NCI-H1436 treated with DMSO at 0.1 percent for 48 hours (cell line): ENCODE data around the gene FAM163A.
"Not testable (repeated sequence)": the region's sequence is repeated elsewhere in the genome, so short reads cannot be mapped to it uniquely, and the experiment has no call there.

ENCODE experiments used
- DNase-seq: peaks from one replicate; lab custom pipeline; 2025; lab: John Stamatoyannopoulos, UW

The FAM163A gene

DNA sequence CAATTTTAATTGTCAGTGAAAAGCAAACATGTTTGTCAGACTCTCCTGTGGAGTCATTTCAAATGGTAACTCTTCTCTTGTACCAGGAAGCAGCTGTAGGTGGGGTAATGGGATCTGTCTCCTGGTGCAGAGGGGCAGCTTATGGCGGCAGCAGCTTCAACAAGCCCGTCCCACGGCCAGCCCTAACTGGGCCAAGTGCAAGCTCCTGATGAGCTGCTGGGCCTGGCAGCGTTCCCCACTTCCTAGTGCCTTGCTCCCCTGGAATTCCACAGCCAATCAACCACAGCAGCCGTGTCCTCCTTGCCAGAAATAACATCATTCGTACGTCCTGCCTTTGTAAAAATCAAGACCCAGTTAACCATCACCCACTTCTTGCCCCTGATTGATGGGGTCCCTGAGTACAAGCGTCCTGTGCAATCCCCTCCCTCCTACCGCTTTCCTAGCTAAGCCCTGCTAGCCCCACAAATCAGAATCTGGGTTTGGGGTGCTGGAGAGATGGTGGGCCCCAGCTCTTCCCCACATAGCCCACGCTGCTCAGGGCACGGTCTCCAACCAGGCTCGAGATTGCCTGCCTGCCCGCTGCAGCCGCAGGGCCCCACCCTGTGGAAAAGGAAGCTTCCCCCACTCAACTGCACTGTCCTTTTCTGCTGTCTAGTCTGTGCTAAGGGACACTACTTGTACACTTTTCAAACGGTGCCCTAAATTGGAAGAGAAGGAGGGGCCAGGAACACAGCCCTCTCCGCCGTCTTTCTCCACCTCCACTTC is 73.3 kb downstream of the FAM163A start:
- DNase-seq, result no peak

DNA sequence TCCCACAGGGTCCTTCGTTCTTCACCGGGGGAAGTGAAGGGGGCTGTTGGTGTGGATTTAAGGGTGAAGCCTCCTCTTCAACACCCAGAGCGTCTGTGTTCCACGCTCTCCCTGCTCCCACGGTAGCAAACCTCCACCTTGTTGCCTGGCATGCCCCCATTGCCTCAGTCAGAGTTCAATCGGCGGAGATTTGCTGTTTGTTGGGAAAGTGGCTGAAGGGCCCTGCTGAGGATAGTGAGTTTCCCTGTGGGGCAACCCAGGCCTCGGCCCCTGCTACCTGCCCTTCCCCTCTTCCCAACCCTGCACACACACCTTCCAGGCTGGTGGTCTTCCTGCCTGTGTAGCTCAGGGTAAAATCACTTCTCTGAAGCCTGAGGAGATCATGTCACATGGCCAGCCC is 74.0 kb downstream of the FAM163A start:
- no peak for DNase-seq

DNA sequence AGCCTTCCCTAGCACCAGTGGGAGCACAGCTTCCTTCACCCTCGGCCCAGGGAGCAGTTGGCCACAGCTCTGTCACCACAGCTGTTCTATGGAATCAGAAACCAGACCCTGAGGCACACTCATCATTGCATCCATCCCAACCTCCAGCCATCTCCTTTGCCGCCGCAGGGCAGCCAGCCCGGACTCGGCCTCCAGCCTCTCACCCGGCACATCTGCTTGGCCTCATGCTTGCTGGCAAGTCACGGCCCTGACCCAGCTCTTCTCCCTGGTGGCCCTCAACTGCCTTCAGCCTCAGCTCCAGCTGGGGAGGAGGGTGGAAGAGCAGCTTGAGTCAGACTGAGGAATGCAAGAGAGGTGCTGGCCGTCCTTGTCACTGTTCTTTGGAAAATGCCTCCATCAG is 74.7 kb downstream of the FAM163A start:
- no peak for DNase-seq

DNA sequence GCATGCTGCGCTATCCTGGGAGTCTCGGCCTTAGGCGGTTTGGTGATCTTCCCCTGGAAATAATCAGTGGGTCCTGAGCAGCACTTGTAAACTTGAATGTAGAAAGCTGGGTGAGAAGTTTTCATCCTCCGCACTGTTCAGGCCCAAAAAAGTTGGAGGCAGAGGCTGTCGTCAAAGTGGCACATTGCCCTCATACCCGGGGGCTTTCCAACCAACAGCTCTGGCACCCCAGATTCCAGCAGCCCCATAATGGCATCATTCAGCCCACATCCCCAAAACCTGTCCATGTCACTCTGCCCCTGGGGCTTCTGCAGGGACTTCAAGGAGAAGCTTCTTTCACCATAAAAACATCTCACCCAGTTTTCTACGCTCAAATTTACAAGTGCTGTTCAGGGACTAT is 75.2 kb downstream of the FAM163A start:
- DNase-seq, result no peak

DNA sequence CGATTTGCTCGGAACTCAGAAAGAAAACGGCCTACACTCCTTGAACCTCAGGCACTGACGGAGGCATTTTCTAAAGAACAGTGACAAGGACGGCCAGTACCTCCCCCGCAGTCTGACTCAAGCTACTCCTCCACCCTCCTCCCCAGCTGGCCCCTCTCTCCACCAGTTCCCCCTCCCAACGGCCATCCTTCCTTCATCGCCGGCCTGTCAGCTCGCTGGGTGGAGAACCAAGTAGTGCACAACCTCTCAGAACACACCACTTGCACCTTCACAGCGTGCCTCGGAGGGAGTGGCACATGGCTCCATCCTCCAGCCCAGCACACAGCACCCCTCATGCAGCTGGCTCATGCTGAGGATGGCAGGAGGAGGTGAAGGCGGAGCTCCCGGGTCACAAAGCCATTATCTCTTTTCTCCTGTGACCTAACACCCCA is 75.7 kb downstream of the FAM163A start:
- DNase-seq, result no peak

DNA sequence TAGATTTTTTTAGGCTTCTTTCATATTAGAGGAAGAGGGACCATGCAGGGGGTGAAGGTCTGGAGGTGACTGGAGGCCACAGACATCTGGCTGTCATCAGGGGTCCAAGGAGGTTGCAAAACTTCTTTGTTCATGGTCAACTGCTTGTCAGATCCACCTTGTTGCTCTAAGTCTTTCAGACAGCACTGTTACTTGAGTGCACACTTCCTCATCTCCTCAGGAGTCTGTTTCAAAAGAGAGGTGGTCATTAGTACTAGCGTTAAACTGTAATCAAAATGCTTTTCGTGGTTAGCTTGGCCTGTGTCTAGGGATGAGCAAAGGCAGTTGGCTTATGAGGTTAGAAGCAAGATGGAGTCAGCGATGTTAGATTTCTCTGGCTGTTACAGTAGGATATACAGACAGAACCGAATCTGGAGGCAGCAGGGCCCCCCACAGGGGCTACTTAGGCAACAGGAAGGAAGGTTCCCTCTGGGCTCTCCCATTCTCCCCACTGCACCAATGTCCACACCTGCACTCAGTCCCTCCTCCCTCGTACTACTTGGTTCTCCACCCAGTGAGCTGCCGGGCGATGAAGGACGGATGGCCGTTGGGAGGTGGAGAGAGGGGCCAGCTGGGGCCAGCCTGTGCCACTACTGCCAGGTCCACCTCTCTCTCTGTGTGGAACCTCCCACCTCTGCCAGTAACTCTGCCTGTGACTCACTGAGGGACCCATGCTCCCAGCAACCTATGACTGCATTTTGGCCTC is 77.3 kb downstream of the FAM163A start:
- no peak for DNase-seq

DNA sequence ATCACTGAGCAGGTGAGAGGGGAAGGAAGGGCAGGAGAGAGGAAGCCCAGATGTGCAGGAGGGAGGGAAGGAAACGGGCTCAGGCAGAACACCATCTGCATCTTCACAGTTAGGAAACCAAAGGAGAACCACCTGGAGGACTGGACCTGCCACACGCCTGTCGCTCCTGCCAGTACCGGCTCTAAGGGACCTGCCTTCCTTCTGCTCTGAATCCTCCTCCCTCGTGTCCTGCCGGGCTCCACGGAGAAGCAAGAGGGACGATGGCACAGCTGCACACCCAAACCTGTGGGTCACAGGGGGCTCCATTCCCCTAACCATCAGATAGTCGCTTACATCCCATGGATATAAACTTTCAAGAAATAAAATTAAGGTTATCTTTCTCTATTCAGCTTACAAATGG is 78.4 kb downstream of the FAM163A start:
- no peak for DNase-seq

DNA sequence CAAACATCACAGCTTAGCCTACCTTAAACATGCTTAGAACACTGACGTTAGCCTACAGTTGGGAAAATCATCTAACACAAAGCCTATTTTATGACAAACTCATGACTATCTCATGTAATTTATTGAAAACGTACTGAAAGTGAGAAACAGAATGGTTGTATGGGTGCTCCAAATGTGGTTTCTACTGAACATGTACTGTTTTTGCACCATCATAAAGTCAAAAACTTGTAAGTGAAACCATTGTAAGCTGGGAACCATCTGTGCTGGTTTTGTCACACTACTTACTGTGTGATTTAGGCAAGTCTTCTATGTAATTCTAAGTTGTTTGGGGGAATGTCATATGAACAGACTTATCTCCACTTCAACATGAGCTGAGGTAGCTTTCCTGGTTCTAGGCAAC is 79.0 kb downstream of the FAM163A start:
- no peak for DNase-seq

DNA sequence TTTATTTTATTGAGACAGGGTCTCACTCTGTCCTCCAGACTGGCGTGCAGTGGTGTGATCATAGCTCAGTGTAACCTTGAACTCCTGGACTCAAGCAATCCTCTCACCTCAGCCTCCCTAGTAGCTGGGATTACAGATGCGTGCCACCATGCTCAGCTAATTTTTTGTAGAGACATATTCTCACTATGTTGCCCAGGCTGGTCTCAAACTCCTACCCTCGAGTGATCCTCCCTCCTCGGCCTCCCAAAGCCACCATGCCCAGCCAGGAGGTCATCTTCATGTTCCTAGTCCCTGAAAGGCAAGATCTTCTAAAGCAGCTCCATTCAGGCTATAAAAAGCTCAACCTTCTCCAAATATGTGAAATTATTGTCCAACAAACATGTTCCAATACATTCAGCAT is 80.6 kb downstream of the FAM163A start:
- DNase-seq, result no peak

DNA sequence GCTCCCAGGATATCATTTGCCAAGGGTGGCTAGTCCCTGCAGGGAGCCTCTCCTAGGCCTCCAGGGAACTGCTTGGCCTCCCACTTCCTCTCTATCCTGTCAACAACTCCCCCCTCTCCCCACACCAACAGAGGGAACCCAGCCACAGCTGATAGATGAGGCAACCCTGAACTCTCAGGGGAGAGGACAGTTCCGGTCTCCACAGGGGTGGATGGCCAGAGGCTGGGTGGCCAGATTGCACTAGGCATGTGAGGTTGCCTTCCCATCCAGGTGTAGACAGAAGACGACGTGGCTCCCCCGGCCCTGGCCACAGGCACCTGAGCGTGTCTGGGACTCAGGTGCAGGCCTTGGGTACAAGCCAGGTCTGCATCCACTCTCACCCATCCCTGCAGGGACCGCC is 81.2 kb downstream of the FAM163A start:
- DNase-seq, result no peak

DNA sequence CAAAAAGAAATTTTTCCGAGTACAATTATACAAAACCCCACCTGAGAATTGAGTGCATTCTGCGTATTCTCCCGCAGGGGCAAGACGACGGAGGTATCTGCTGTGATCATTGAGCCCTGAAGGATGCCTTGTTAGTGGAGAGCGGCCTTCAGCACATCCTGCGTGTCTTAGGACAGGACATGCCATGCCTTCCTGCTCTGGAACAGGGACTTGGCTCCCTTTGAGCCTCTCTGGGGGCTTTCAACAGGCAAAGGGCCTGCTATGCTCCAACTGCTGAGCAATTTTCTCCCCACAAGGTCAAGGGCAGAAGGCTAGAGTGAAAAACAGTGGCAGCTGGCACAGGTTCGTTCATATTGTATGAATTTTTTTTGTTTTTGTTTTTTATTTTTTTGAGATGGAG is 82.1 kb downstream of the FAM163A start:
- no peak for DNase-seq

DNA sequence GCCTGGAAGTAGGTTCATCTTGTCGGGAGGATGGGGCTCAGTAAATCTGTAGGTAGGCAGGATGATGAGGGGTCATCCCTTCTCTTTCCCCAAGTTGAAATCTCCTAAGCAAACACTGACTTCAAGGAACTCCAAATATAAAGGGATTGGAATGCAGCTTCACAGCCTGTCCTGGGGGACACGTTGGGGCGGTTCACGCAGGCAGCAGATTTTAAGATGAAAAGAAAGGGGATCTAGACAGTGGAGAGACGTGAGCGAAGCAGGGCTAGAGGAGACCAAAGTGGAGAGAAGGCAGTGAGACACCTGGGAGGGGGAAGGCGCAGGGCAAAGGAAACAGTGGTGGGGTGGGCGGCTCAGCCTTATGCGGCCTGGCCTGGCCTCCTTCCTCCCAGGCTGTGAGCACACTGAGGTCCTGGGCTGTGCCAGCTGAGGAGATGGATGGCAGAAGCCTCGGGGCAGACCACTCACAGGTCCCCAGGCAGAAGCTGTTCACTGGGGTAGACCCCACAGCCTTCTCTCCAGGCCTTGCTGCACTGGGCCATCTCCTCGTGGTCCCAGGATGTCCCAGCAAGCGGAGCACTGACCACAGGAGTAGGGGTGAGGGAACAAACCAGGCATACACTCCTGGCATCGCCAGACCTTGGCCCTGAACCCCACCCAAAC is 82.8 kb downstream of the FAM163A start:
- no peak for DNase-seq

DNA sequence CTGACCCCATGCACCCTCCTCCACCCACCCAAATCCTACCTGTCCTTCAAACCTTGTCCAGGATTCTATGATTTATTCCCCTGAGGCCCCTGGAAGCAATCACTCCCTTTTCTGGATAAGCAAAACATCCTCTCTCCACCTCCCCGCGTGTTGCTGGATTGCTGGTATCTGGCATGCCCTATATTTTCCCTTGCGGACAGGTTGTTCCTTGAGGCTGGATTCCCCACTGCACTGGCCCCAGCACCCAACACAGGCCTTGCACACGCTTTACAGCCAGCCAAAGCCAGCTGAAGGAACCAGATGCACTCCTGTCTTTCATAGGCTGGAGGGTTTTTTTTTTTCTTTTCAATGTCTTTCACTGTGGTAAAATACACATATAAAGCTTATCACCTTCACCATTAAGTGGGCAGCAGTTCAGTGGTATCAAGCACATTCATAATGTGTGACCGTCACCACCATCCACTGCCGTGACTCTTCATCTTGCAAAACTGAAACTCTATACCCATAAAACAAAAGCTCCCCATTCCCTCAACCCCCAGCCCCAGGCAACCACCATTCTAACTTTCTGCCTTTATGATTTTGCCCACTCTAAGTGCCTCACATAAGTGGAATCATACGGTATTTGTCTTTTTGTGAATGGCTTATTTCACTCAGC is 83.7 kb downstream of the FAM163A start:
- DNase-seq, result no peak

DNA sequence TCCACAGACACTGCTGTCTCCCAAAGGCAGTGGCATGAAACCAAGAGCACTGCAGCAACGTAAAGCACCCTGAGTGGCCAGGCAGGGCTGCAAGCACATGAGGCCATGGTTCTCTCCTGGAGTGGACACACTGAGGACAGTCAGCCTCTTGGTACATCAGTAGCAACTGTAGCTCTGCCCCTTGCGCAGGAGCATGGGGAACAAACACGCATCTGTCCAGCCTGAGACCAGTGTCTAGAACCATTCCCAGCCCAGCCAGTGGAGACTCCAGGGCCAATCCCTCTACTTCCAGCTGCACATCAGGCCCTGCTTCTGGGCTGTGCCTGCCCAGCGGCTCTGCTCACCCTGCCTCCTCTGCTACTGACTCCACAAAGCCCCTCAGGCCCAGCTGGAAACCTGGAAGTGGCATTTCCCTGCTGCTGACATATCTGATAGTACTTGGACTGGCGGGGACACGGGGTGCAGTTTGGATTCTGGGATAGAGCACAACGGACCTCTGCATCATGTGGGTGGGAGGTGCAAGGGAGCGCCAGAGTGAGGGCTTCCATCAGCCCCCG is 85.5 kb downstream of the FAM163A start:
- no peak for DNase-seq

DNA sequence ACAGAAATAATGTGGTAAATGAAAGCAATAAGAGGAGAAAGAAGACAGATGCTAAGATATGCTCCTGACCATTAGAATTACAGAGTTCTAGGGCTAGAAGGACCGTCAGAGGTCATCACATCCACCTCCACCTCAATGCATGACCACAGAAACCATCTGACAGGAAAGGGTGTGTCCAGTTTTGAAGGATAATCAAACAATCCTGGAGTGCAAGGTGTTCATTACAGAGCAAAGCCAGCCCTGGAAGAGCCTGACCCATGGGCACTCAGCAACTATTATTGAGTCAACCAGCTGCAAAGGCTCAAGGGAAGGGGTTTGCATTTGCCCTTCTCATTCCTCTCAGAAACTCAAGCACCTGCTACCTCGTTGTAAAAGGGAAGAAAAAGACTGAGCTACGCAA is 88.1 kb downstream of the FAM163A start:
- DNase-seq, result no peak

DNA sequence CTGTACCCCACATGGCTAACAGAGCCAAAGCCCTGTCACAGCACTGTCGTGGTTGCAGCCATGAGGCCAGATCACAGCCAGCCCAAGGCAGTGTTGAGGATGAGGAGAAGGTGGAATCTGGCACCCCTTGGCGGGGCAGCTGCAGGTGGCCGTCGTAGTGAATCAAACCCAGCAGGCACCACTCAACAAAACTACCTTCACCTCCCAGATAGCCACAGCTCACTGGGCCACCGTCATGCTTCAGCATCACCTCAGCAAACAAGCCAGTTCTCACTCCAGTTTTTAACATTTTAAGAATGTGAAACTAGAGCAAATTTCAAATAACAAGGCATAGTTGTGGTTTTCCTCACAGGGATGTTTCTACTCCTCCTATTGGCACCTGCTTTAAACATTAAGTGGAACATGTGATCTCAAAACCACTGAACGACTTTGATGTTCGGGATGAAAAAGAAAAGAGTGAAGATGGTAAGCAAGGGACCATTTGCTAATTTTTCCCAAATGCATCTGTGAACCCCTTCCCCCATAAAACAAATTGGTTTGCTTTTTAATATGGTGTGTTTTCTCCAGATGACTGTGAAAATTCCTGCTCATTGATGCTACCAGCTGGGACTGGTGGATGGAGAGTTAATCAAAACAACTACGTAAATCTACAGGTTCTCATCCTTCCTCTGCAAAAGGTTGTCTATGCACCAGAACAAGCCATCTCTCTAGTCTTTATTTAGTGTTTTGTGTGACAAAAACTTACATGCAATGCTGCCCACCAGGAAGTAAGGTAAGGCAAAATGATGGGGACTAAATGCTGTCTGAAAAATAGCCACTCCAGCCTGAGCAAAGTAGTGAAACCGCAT is 89.0 kb downstream of the FAM163A start:
- DNase-seq, result no peak

DNA sequence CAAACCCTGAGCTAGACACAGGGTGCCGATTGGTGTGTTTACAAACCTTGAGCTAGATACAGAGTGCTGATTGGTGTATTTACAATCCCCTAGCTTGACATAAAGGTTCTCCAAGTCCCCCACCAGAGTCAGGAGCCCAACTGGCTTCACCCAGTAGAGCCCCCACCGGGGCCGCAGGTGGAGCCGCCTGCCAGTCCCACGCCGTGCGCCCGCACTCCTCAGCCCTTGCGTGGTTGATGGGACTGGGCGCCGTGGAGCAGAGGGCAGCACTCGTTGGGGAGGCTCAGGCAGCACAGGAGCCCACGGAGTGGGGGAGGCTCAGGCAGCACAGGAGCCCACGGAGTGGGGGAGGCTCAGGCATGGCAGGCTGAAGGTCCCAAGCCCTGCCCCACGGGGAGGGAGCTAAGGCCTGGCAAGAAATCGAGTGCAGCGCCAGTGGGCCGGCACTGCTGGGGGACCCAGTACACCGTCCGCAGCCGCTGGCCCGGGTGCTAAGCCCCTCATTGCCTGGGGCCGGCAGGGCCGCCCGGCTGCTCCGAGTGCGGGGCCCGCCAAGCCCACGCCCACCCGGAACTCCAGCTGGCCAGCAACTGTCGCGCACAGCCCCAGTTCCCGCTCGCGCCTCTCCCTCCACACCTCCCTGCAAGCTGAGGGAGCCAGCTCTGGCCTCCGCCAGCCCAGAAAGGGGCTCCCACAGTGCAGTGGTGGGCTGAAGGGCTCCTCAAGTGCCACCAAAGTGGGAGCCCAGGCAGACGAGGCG is 93.8 kb downstream of the FAM163A start:
- DNase-seq, result not testable (repeated sequence)

DNA sequence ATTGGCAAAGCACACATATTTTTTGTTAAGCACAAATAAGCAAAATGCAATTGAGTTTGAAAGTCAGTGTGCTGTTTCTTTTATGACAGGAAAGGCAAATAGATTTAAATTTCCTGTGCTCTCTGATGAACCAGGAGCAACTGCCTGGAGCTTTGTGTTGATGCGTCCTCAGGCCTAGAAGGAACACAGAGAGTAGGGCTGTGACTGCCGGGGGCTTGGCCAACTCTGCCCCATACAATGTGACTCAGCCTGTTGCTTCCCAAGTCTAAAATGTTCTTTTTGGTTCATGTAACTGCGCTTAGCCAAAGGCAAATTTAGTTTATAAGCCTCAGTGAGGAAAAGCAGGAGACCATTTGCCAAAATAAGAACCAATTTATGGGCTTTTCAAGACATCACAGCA is 97.0 kb downstream of the FAM163A start:
- no peak for DNase-seq

DNA sequence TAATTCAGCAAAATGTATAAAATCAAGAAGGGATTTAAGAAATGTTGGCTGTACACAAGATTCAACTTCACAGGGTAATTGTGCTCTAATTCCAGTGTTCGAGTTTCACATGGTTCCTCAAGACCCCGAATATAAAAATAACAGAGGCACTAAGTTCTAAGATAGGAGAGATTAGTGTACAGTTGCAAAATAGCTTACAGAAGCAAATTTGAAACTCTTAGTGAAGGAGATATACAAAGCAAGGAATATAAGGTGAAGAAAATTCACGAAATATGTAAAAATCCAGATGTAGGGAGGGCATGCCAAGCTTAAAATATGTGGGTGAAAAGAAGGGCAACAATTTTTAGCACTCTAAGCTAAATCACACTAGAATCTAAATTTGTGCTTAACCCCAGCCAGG is 105.1 kb downstream of the FAM163A start:
- no peak for DNase-seq

DNA sequence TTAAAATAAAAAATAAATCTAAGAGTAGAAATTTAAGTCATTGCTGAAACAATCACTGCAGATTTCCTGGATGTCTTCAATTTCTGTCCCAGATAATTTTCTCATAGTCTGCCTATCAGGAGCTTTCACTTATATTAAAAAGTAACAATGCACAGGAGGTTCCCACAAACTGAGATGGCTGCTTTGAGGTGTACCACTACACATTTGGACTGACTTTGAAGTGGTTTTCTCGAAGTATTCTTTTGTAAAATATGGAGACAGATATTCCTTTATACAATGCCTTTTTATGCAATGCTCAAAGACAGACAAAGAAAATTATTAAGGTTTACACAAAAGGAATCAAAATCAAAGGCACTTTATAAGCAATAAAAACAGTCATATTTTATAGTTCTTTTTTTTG is 110.0 kb downstream of the FAM163A start:
- no peak for DNase-seq

DNA sequence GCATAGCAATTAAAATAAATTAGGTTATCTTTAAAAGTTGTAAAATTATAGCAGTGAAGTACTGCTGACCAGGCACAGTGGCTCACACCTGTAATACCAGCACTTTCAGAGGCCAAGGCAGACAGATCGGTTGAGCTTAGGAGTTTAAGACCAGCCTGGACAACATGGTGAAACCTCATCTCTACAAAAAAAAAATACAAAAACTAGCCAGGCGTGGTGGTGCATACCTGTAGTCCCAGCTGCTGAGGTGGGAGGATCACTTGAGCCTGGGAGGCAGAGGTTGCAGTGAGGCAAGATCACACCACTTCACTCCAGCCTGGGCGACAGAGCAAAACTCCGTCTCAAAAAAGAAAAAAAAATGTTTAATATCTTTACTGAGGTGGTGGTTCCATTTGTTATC is 112.7 kb downstream of the FAM163A start:
- not testable (repeated sequence) for DNase-seq
